GM18870 (cell line): ENCODE measurements around the gene USP35.
A peak's percentile ranks its signal among the peaks of the same experiment; 100 is the strongest.
"Not testable (repeated sequence)": the region's sequence is repeated elsewhere in the genome, so short reads cannot be mapped to it uniquely, and the experiment has no call there.

Experiments
- ATAC-seq: cut with Tn5 transposase; IDR thresholded peaks from one replicate; pipeline ENCODE4 v1.9.1; 2021; ENCODE audit warnings: moderate library complexity; ENCODE audit not compliant: unreplicated experiment

The USP35 gene

GRCh38 chr11:78214331-78215194 is 25.8 kb downstream of the USP35 start:
- ATAC-seq = no peak

- ATAC-seq = no peak
These were observed 27.3 kb downstream of the USP35 start for GRCh38 chr11:78216021-78216420.

GRCh38 chr11:78216571-78217287 is 28.0 kb downstream of the USP35 start:
- ATAC-seq = no peak

- no peak for ATAC-seq
These were observed 29.2 kb downstream of the USP35 start for GRCh38 chr11:78217650-78218541.

GRCh38 chr11:78218707-78219492 is 30.2 kb downstream of the USP35 start:
- no peak for ATAC-seq

- ATAC-seq = no peak
These were observed 30.9 kb downstream of the USP35 start for GRCh38 chr11:78219493-78220217.

GRCh38 chr11:78220218-78221157 is 31.8 kb downstream of the USP35 start:
- no peak for ATAC-seq

GRCh38 chr11:78221396-78222315 is 32.9 kb downstream of the USP35 start:
- no peak for ATAC-seq

GRCh38 chr11:78222726-78223125 is 34.0 kb downstream of the USP35 start:
- not testable (repeated sequence) for ATAC-seq

GRCh38 chr11:78223320-78223954 is 34.7 kb downstream of the USP35 start:
- ATAC-seq = peak; percentile 45

- ATAC-seq = no peak
These were observed 35.8 kb downstream of the USP35 start for GRCh38 chr11:78224506-78224905.

GRCh38 chr11:78224906-78225420 is 36.2 kb downstream of the USP35 start:
- no peak for ATAC-seq

GRCh38 chr11:78226684-78227680 is 38.3 kb downstream of the USP35 start:
- no peak for ATAC-seq

GRCh38 chr11:78227921-78228320 is 39.2 kb downstream of the USP35 start:
- ATAC-seq = no peak

GRCh38 chr11:78228467-78228866 is 39.7 kb downstream of the USP35 start:
- ATAC-seq = peak; percentile 51

- no peak for ATAC-seq
These were observed 40.4 kb downstream of the USP35 start for GRCh38 chr11:78229106-78229505.
